K562 (cell line): ENCODE measurements around the gene ARL5C. TPM values are rescaled to one million over a fixed set of nuclear protein-coding genes. Genes with fewer than 3 reads are reported as not detected.

Source experiments
- ATAC-seq: fragments of 200-7000 bp; cut with Tn5 transposase; 3 replicates; pipeline ENCODE4 v1.9.1; 2020; ENCODE audit warnings: moderate library complexity
- BruUV-seq: library from RNA; stranded (reverse); fragments of 400-500 nt; replicated peaks from 2 replicates; lab custom pipeline; 2021; lab: Mats Ljungman, UMichigan
- CTCF ChIA-PET: fragments of 300-600 bp; formaldehyde crosslinking; extraction: SDS; loops from one replicate; lab custom pipeline; 2021; ENCODE audit warnings: low intra/inter-chr PET ratio; lab: Yijun Ruan, JAX
- POLR2A ChIA-PET: fragments of 300-600, 350-650 bp; sonication (Branson Sonifier 250); formaldehyde crosslinking; extraction: SDS; loops from one replicate; lab custom pipeline; 2021; ENCODE audit warnings: antibody characterized with exemption, inconsistent platforms; lab: Yijun Ruan, JAX
- DNase-seq, 4 experiments: peaks; one replicate each; pipeline versions ENCODE4 v3.0.0 to v3.0.0-alpha.2; 2011 to 2018; ENCODE audit warnings: low spot score in 3 of 4, mixed read lengths in 3 of 4; ENCODE audit errors: extremely low read depth in 1 of 4
- FAIRE-seq: peaks from 2 replicates; lab custom pipeline; 2011; peaks lifted over from hg19 to GRCh38; lab: Jason Lieb, UNC
- H2AFZ ChIP-seq: 2 replicates; pipeline ENCODE4 v1.6.0; 2011; ENCODE audit warnings: low read depth, low read length, control low read depth, inconsistent platforms
- H3K27ac ChIP-seq: fragments of 200-600 bp; 3 replicates; pipeline ENCODE4 v1.8.0; 2011; ENCODE audit warnings: low read depth, mild to moderate bottlenecking, control low read depth, inconsistent platforms, low read length, moderate library complexity, mixed read lengths; ENCODE audit errors: extremely low read depth
- H3K27me3 ChIP-seq, 2 experiments: fragments of 300-600 bp in 1 of 2; 2 replicates in 1 of 2; 3 replicates in 1 of 2; pipeline versions ENCODE4 v1.6.0 to v1.8.0; 2011; ENCODE audit warnings: inconsistent platforms in 2 of 2, low read length in 2 of 2, mild to moderate bottlenecking in 1 of 2, mixed read lengths in 1 of 2, moderate library complexity in 1 of 2; ENCODE audit not compliant: control insufficient read depth in 2 of 2, insufficient read depth in 2 of 2
- H3K36me3 ChIP-seq: fragments of 300-600 bp; 3 replicates; pipeline ENCODE4 v1.8.0; 2011; ENCODE audit warnings: mild to moderate bottlenecking, low read length, inconsistent platforms; ENCODE audit not compliant: control insufficient read depth, insufficient read depth
- H3K4me1 ChIP-seq, 2 experiments: fragments of 200-600 bp in 1 of 2; replicated peaks in 1 of 2; 2 replicates in 1 of 2; 3 replicates in 1 of 2; pipeline versions ENCODE4 v1.5.1 to v1.8.0; 2011; ENCODE audit warnings: inconsistent platforms in 2 of 2, low read length in 2 of 2, mild to moderate bottlenecking in 1 of 2, mixed read lengths in 1 of 2, moderate library complexity in 1 of 2; ENCODE audit not compliant: control insufficient read depth in 2 of 2, insufficient read depth in 2 of 2
- H3K4me2 ChIP-seq: 2 replicates; pipeline ENCODE4 v1.6.1; 2011; ENCODE audit warnings: low read length, control low read depth, inconsistent platforms, mixed read lengths; ENCODE audit not compliant: insufficient read depth
- H3K4me3 ChIP-seq: fragments of 200-600 bp; sonication (generic), shearing (Covaris generic); 2 replicates; pipeline ENCODE4 v1.5.1; 2016; ENCODE audit warnings: control low read depth, inconsistent platforms
- H3K79me2 ChIP-seq: fragments of 200-600 bp; 3 replicates; pipeline ENCODE4 v1.8.0; 2011; ENCODE audit warnings: low read length, inconsistent platforms; ENCODE audit not compliant: control insufficient read depth, insufficient read depth
- H3K9ac ChIP-seq, 2 experiments: 2 replicates each; pipeline versions ENCODE4 v1.6.0 to v1.6.1; 2011; ENCODE audit warnings: low read depth in 2 of 2, low read length in 2 of 2, control low read depth in 1 of 2, inconsistent platforms in 1 of 2, mild to moderate bottlenecking in 1 of 2, mixed read lengths in 1 of 2; ENCODE audit not compliant: insufficient read depth in 1 of 2
- H3K9me1 ChIP-seq: one replicate; pipeline ENCODE4 v1.6.0; 2011; ENCODE audit warnings: inconsistent platforms, mild to moderate bottlenecking, low read length, moderate library complexity; ENCODE audit not compliant: control insufficient read depth, insufficient read depth
- H3K9me3 ChIP-seq: replicated peaks from 2 replicates; pipeline ENCODE4 v1.5.1; 2011; ENCODE audit warnings: low read depth, low read length, inconsistent platforms; ENCODE audit not compliant: control insufficient read depth, insufficient read depth
- H4K20me1 ChIP-seq: replicated peaks from 2 replicates; pipeline ENCODE4 v1.6.1; 2011; ENCODE audit warnings: low read length, inconsistent platforms, mixed read lengths; ENCODE audit not compliant: control insufficient read depth, insufficient read depth
- ATF6 ChIP-seq: sonication (generic); formaldehyde crosslinking; IDR thresholded peaks from 2 replicates; pipeline ENCODE4 v1.4.0; 2020; ENCODE audit warnings: mild to moderate bottlenecking, missing genetic modification reagents
- BRD9 ChIP-seq: fragments of 450-650 bp; IDR thresholded peaks from 2 replicates; pipeline ENCODE4 v1.6.1; 2018; ENCODE audit warnings: low read depth; ENCODE audit not compliant: partially characterized antibody
- CREB1 ChIP-seq, 2 experiments: sonication (generic) in 1 of 2; formaldehyde crosslinking in 1 of 2; IDR thresholded peaks; 2 replicates each; pipeline versions ENCODE4 v1.6.1 to v1.8.0; 2012 to 2022; ENCODE audit warnings: inconsistent platforms in 1 of 2, mild to moderate bottlenecking in 1 of 2, missing genetic modification reagents in 1 of 2, moderate library complexity in 1 of 2
- GABPB2 ChIP-seq: fragments of 250-450 bp; sonication (Bioruptor Pico); conservative IDR thresholded peaks from 2 replicates; pipeline ENCODE4 v1.5.1; 2021; ENCODE audit warnings: mild to moderate bottlenecking
- HLTF ChIP-seq: fragments of 450-650 bp; IDR thresholded peaks from 2 replicates; pipeline ENCODE4 v1.6.1; 2016
- HMG20A ChIP-seq: fragments of 450-650 bp; formaldehyde crosslinking; conservative IDR thresholded peaks from 2 replicates; pipeline ENCODE4 v1.4.0; 2020; ENCODE audit warnings: mild to moderate bottlenecking, mixed read lengths
- KAT2B ChIP-seq: IDR thresholded peaks from one replicate; pipeline ENCODE4 v1.6.1; 2012; ENCODE audit warnings: low read depth, mild to moderate bottlenecking, control low read depth, inconsistent platforms, low read length, moderate library complexity
- MAZ ChIP-seq, 2 experiments: fragments of 450-650 bp in 1 of 2; sonication (generic) in 1 of 2; formaldehyde crosslinking; IDR thresholded peaks in 1 of 2; conservative IDR thresholded peaks in 1 of 2; 2 replicates each; pipeline versions ENCODE4 v1.4.0 to v1.5.0; 2020; ENCODE audit warnings: mild to moderate bottlenecking in 1 of 2, missing genetic modification reagents in 1 of 2
- SMAD2 ChIP-seq: fragments of 150-350 bp; IDR thresholded peaks from 2 replicates; pipeline ENCODE4 v1.6.1; 2014; ENCODE audit warnings: low read depth, mild to moderate bottlenecking, low read length
- TCFL5 ChIP-seq: fragments of 250-450 bp; sonication (Bioruptor Pico); conservative IDR thresholded peaks from 2 replicates; pipeline ENCODE4 v1.6.1; 2021; ENCODE audit warnings: mild to moderate bottlenecking, moderate library complexity, matching md5 sums
- ZNF133 ChIP-seq: fragments of 250-450 bp; sonication (Bioruptor Pico); IDR thresholded peaks from 2 replicates; pipeline ENCODE4 v1.4.0; 2020; ENCODE audit warnings: mild to moderate bottlenecking
- ZNF696 ChIP-seq: fragments of 250-450 bp; sonication (Bioruptor Pico); conservative IDR thresholded peaks from 2 replicates; pipeline ENCODE4 v1.4.0; 2020; ENCODE audit warnings: mild to moderate bottlenecking, moderate library complexity
- WGBS: fragments of 100-300 bp; shearing (Covaris generic); methylation state at CpG from one replicate; pipeline ENCODE4 v1.1.6; 2016; ENCODE audit warnings: low coverage, mixed read lengths; ENCODE audit not compliant: insufficient coverage; ENCODE audit errors: missing lambda C conversion rate; 5-methylcytosine and 5-hydroxymethylcytosine counted together
- in situ Hi-C: fragments of 300-500 bp; cut with MboI; formaldehyde crosslinking; loops from 4 replicates; pipeline ENCODE4 v1.15.0; 2018; ENCODE audit warnings: inconsistent platforms, mixed read lengths
- intact Hi-C: fragments of 100-400 bp; cut with micrococcal nuclease; formaldehyde crosslinking; loops from 2 replicates; pipeline ENCODE4 v1.14.2; 2022
- polyA plus RNA-seq, 8 experiments: library from polyadenylated mRNA; depleted of rRNA in 4 of 8; stranded (reverse) in 5 of 8; unstranded in 3 of 8; fragments of >200 nt; fragmentation: Nextera tagmentation in 2 of 8; fragmentation: Illumina TruSeq in 1 of 8; extraction: Ambion mirVana in 2 of 8; extraction: Trizol in 1 of 8; gene quantifications; 2 replicates each; pipeline versions ENCODE4 v1.2.1 to v1.2.3, GENCODE V29; 2011 to 2014; ENCODE audit warnings: inconsistent platforms in 1 of 8, missing spikeins in 1 of 8
- total RNA-seq, 7 experiments: library from RNA; depleted of rRNA in 6 of 7; stranded (reverse); fragments of >200 nt in 6 of 7; fragmentation: Illumina TruSeq in 2 of 7; extraction: Trizol in 2 of 7; gene quantifications; 2 replicates each; pipeline versions ENCODE4 v1.2.1 to v1.2.3, GENCODE V29; 2011 to 2021; ENCODE audit warnings: low replicate concordance in 1 of 7

The ARL5C gene
- total and polyA plus RNA-seq, 9 of the 15 experiments (the other 6 are each of a cell fraction or from before 2014, with no cell fraction given): not detected

GRCh38 chr17:39150104-39150634 lies 15.8 kb downstream of the ARL5C start:
- Histone ChIP-seq H3K27me3 (peaks cover 7 to 25% of the 10 kb centered on the region in 2 experiments; a peak in 4 of 5 replicates), H3K79me2 (no peaks in the 10 kb centered on the region), H3K4me2 (no peak overlapping the region), H4K20me1 (peaks cover 4% of the 10 kb centered on the region; the same call in 1 of the 2 replicates), H3K36me3 (no peaks in the 10 kb centered on the region), H3K4me1 (peaks cover 5 to 19% of the 10 kb centered on the region in 2 experiments; a peak in 2 of 5 replicates), H3K4me3 (no peak overlapping the region), H3K9me3 (no peaks in the 10 kb centered on the region), H3K27ac (no peak overlapping the region), H3K9ac (no peak overlapping the region), H2AFZ (no peak overlapping the region), H3K9me1 (no peaks in the 10 kb centered on the region)
- BruUV-seq: no TSS peak
- intact Hi-C loops (loop anchor here (5.0 to 10.0 kb wide), 4 partner anchors 83 to 395 kb away; partner anchors contain the start of gene PSMB3), in situ Hi-C loops (no loop called here)
- TF ChIP-seq HLTF: no peak
- TF ChIP-seq ZNF133 (CRISPR knock-in tag): no peak
- TF ChIP-seq SMAD2: no peak
- TF ChIP-seq HMG20A (CRISPR knock-in tag): no peak
- no peak for TF ChIP-seq ATF6 (CRISPR knock-in tag)
- no peak for TF ChIP-seq CREB1 (IDR thresholded peaks at IDR 0.05)
- no peak for TF ChIP-seq CREB1 (CRISPR knock-in tag; IDR thresholded peaks at IDR 0.05)
- TF ChIP-seq MAZ (CRISPR knock-in tag; conservative IDR thresholded peaks at IDR 0.05 in 1 of 2, IDR thresholded peaks at IDR 0.05 in 1 of 2): no peak
- TF ChIP-seq TCFL5: no peak
- no peak for TF ChIP-seq GABPB2 (CRISPR knock-in tag)
- TF ChIP-seq ZNF696 (CRISPR knock-in tag): no peak
- TF ChIP-seq BRD9: no peak
- TF ChIP-seq KAT2B: no peak
- ChIA-PET POLR2A (interaction anchor here (1.6 kb wide), 1 partner anchor 14 kb away, joined by 3 read pairs; no protein-coding TSS in a partner anchor), CTCF (interaction anchor here (1.0 kb wide), 1 partner anchor 167 kb away, joined by 4 read pairs; no protein-coding TSS in a partner anchor)
- FAIRE-seq: no peak
- ATAC-seq: no peak
- DNase-seq: no peak
- 5% methylated on average over 5 of the region's 5 CpGs for WGBS
